WTC11 (cell line): ENCODE results near the gene MYH14. TPM values are rescaled to one million over a fixed set of nuclear protein-coding genes. Genes with fewer than 3 reads are reported as not detected.

ENCODE experiments used
- ATAC-seq: fragments of 200-7000 bp; cut with Tn5 transposase; 2 replicates; pipeline ENCODE4 v1.10.0; 2021; ENCODE audit warnings: mild to moderate bottlenecking, moderate library complexity
- CTCF ChIA-PET: fragments of 300-600 bp; sonication (Branson Sonifier 250); formaldehyde crosslinking; loops from one replicate; lab custom pipeline; 2021; ENCODE audit warnings: antibody characterized with exemption; lab: Charles Lee
- POLR2A ChIA-PET: fragments of 350-600 bp; sonication (Branson Sonifier 250); formaldehyde crosslinking; loops from one replicate; lab custom pipeline; 2021; ENCODE audit warnings: antibody characterized with exemption; lab: Charles Lee
- DNase-seq: peaks from one replicate; pipeline ENCODE4 v3.0.0; 2021; ENCODE audit warnings: low spot score
- H3K27ac Mint-ChIP-seq: 2 replicates; pipeline ENCODE4 v1.8.0; 2021; ENCODE audit warnings: mixed read lengths
- H3K27me3 Mint-ChIP-seq: 2 replicates; pipeline ENCODE4 v1.8.0; 2021; ENCODE audit warnings: low read depth, mild to moderate bottlenecking, moderate library complexity, mixed read lengths
- H3K36me3 Mint-ChIP-seq: 2 replicates; pipeline ENCODE4 v1.8.0; 2021; ENCODE audit warnings: mixed read lengths
- H3K4me1 Mint-ChIP-seq: 2 replicates; pipeline ENCODE4 v1.8.0; 2022; ENCODE audit warnings: mixed read lengths
- H3K4me3 Mint-ChIP-seq: 2 replicates; pipeline ENCODE4 v1.8.0; 2021; ENCODE audit warnings: mild to moderate bottlenecking, moderate library complexity, mixed read lengths
- H3K9me3 Mint-ChIP-seq: 2 replicates; pipeline ENCODE4 v1.8.0; 2021; ENCODE audit warnings: mixed read lengths
- ATF2 ChIP-seq: sonication (generic); formaldehyde crosslinking; IDR thresholded peaks from 2 replicates; pipeline ENCODE4 v1.8.1; 2022; ENCODE audit warnings: low read depth, missing genetic modification reagents, borderline replicate concordance
- CREM ChIP-seq: sonication (generic); formaldehyde crosslinking; IDR thresholded peaks from 2 replicates; pipeline ENCODE4 v1.8.1; 2022; ENCODE audit warnings: mild to moderate bottlenecking, missing genetic modification reagents, moderate library complexity
- ERG ChIP-seq: fragments of 250-450 bp; sonication (Bioruptor Pico); IDR thresholded peaks from 2 replicates; pipeline ENCODE4 v1.8.0; 2021; ENCODE audit warnings: mild to moderate bottlenecking
- FOXJ3 ChIP-seq: sonication (generic); formaldehyde crosslinking; IDR thresholded peaks from 2 replicates; pipeline ENCODE4 v1.9.0; 2021; ENCODE audit warnings: missing genetic modification reagents, mild to moderate bottlenecking, borderline replicate concordance
- GRHL2 ChIP-seq: fragments of 250-450 bp; sonication (Bioruptor Pico); IDR thresholded peaks from 2 replicates; pipeline ENCODE4 v1.8.0; 2022; ENCODE audit warnings: mild to moderate bottlenecking, moderate library complexity; ENCODE audit not compliant: insufficient replicate concordance, severe bottlenecking
- HMGA2 ChIP-seq: fragments of 250-450 bp; sonication (Bioruptor Pico); IDR thresholded peaks from 2 replicates; pipeline ENCODE4 v1.4.0; 2021; ENCODE audit warnings: mild to moderate bottlenecking, moderate library complexity
- IRF1 ChIP-seq: sonication (generic); formaldehyde crosslinking; IDR thresholded peaks from 2 replicates; pipeline ENCODE4 v1.8.0; 2023; ENCODE audit warnings: missing genetic modification reagents
- KAT7 ChIP-seq: sonication (generic); formaldehyde crosslinking; IDR thresholded peaks from 2 replicates; pipeline ENCODE4 v1.8.1; 2023; ENCODE audit warnings: missing genetic modification reagents, mild to moderate bottlenecking, borderline replicate concordance
- NR3C1 ChIP-seq: sonication (generic); formaldehyde crosslinking; conservative IDR thresholded peaks from 2 replicates; pipeline ENCODE4 v1.8.1; 2023; ENCODE audit warnings: low read depth, mild to moderate bottlenecking, missing genetic modification reagents
- OVOL2 ChIP-seq: fragments of 250-450 bp; sonication (Bioruptor Pico); IDR thresholded peaks from 2 replicates; pipeline ENCODE4 v1.9.0; 2021; ENCODE audit warnings: mild to moderate bottlenecking, borderline replicate concordance
- RELA ChIP-seq: sonication (generic); formaldehyde crosslinking; IDR thresholded peaks from 2 replicates; pipeline ENCODE4 v1.8.1; 2022; ENCODE audit warnings: missing genetic modification reagents, mild to moderate bottlenecking, borderline replicate concordance
- SMAD4 ChIP-seq: sonication (generic); formaldehyde crosslinking; IDR thresholded peaks from 2 replicates; pipeline ENCODE4 v1.8.0; 2022; ENCODE audit warnings: mild to moderate bottlenecking, missing genetic modification reagents
- ZBTB21 ChIP-seq: sonication (generic); formaldehyde crosslinking; IDR thresholded peaks from 2 replicates; pipeline ENCODE4 v1.8.1; 2023; ENCODE audit warnings: mild to moderate bottlenecking, missing genetic modification reagents, borderline replicate concordance
- ZMAT4 ChIP-seq: fragments of 250-450 bp; sonication (Bioruptor Pico); IDR thresholded peaks from 2 replicates; pipeline ENCODE4 v1.9.0; 2021; ENCODE audit warnings: mild to moderate bottlenecking
- ZNF138 ChIP-seq: sonication (generic); formaldehyde crosslinking; conservative IDR thresholded peaks from 2 replicates; pipeline ENCODE4 v1.8.1; 2022; ENCODE audit warnings: mild to moderate bottlenecking, moderate library complexity, missing genetic modification reagents
- ZNF263 ChIP-seq: sonication (generic); formaldehyde crosslinking; IDR thresholded peaks from 2 replicates; pipeline ENCODE4 v1.8.1; 2022; ENCODE audit warnings: low read depth, mild to moderate bottlenecking, moderate library complexity, missing genetic modification reagents
- ZNF317 ChIP-seq: sonication (generic); formaldehyde crosslinking; IDR thresholded peaks from 2 replicates; pipeline ENCODE4 v1.8.1; 2023; ENCODE audit warnings: low read depth, mild to moderate bottlenecking, moderate library complexity, missing genetic modification reagents, borderline replicate concordance
- ZNF425 ChIP-seq: fragments of 250-450 bp; sonication (Bioruptor Pico); conservative IDR thresholded peaks from 2 replicates; pipeline ENCODE4 v1.9.0; 2021; ENCODE audit warnings: mild to moderate bottlenecking
- total RNA-seq: library from RNA; stranded (reverse); gene quantifications from 3 replicates; pipeline ENCODE4 v1.2.3, GENCODE V29; 2021

MYH14 gene
- total RNA-seq, 1 experiment from 2014 or later: 25.8 TPM

GRCh38 chr19:50178320-50178719 is 25.1 kb upstream of the MYH14 start:
- peaks cover 13% of the 10 kb centered on the region for H3K27me3 Mint-ChIP-seq
- H3K4me1 Mint-ChIP-seq: no peaks in the 10 kb centered on the region; the same call in 1 of the 2 replicates
- ATAC-seq (no peak), DNase-seq (no peak)
- ChIA-PET CTCF (interaction anchor here (0.7 to 1.5 kb wide), 2 partner anchors 81 to 340 kb away, joined by 3 to 4 read pairs; no protein-coding TSS in a partner anchor), POLR2A (no interaction called here)
- peaks cover 18% of the 10 kb centered on the region for H3K9me3 Mint-ChIP-seq
- H3K36me3 Mint-ChIP-seq: no peaks in the 10 kb centered on the region
- TF ChIP-seq CREM (CRISPR knock-in tag): no peak
- no peak overlapping the region for H3K4me3 Mint-ChIP-seq
- H3K27ac Mint-ChIP-seq: no peak overlapping the region

- H3K4me3 Mint-ChIP-seq: no peak overlapping the region
- no peak for TF ChIP-seq ATF2 (CRISPR knock-in tag)
- TF ChIP-seq GRHL2 (CRISPR knock-in tag): no peak
- TF ChIP-seq OVOL2: no peak
- no peak for TF ChIP-seq ZNF425 (CRISPR knock-in tag)
- TF ChIP-seq ZNF263: no peak
- no peak for TF ChIP-seq FOXJ3
- no peak for TF ChIP-seq IRF1 (CRISPR knock-in tag)
- TF ChIP-seq SMAD4 (CRISPR knock-in tag): no peak
- H3K4me1 Mint-ChIP-seq: no peaks in the 10 kb centered on the region; the same call in 1 of the 2 replicates
- H3K36me3 Mint-ChIP-seq: no peaks in the 10 kb centered on the region
- ChIA-PET CTCF (interaction anchor here (0.7 to 1.5 kb wide), 2 partner anchors 80 to 340 kb away, joined by 3 to 4 read pairs; no protein-coding TSS in a partner anchor), POLR2A (no interaction called here)
- H3K9me3 Mint-ChIP-seq: peaks cover 18% of the 10 kb centered on the region
- DNase-seq (no peak), ATAC-seq (no peak)
- H3K27me3 Mint-ChIP-seq: peaks cover 13% of the 10 kb centered on the region
- no peak overlapping the region for H3K27ac Mint-ChIP-seq
Observed at GRCh38 chr19:50178859-50179537, 24.4 kb upstream of the MYH14 start.

GRCh38 chr19:50181121-50181520 is 22.3 kb upstream of the MYH14 start:
- no peaks in the 10 kb centered on the region for H3K36me3 Mint-ChIP-seq
- H3K27ac Mint-ChIP-seq: no peak overlapping the region
- no peak for DNase-seq
- POLR2A ChIA-PET: no interaction called here
- peaks cover 13% of the 10 kb centered on the region for H3K27me3 Mint-ChIP-seq
- H3K9me3 Mint-ChIP-seq: peaks cover 11% of the 10 kb centered on the region
- TF ChIP-seq RELA: no peak
- TF ChIP-seq ERG (CRISPR knock-in tag): no peak
- no peak for TF ChIP-seq ZNF263
- TF ChIP-seq NR3C1 (CRISPR knock-in tag): no peak
- TF ChIP-seq HMGA2 (CRISPR knock-in tag): no peak
- no peak for TF ChIP-seq KAT7 (CRISPR knock-in tag)
- TF ChIP-seq ZMAT4 (CRISPR knock-in tag): no peak
- no peak for TF ChIP-seq FOXJ3
- no peak for TF ChIP-seq ZNF138 (CRISPR knock-in tag)
- no peak for TF ChIP-seq ZBTB21
- no peak for TF ChIP-seq ZNF317 (CRISPR knock-in tag)
- no peaks in the 10 kb centered on the region for H3K4me1 Mint-ChIP-seq
- CTCF ChIA-PET: interaction anchor here (0.8 to 1.1 kb wide), 3 partner anchors 33 to 78 kb away, joined by 3 to 4 read pairs (median 3); no protein-coding TSS in a partner anchor
- H3K4me3 Mint-ChIP-seq: no peak overlapping the region
- no peak for ATAC-seq
